ENCODE data around the gene TBC1D22A. TPM values are rescaled to one million over a fixed set of nuclear protein-coding genes. Genes with fewer than 3 reads are reported as not detected.

TBC1D22A gene
- total and polyA plus RNA-seq, 11 donors: 9.4 to 30.7 (median 18.6) TPM

DNA sequence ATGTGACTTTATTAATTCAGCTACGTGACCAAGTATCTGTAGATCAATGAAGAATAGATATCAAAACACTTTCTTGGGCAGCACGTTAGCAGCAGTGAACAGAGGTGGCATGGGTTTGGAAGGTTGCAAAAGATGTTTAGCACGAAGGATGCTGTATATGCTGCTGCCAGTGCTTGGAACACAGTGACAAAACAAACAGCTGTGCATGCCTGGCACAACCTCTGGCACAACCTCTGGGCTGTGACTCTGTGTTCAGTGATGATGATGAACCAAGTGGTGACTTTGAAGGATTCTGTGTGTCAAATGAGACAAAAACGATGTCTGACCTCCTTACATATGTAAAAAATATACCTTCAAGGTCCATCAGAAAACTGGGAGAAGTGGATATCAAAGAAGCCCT is 104.7 kb downstream of the TBC1D22A start:
- ATAC-seq (no peak), DNase-seq (no peak)
- TF ChIP-seq, protein P1, sequence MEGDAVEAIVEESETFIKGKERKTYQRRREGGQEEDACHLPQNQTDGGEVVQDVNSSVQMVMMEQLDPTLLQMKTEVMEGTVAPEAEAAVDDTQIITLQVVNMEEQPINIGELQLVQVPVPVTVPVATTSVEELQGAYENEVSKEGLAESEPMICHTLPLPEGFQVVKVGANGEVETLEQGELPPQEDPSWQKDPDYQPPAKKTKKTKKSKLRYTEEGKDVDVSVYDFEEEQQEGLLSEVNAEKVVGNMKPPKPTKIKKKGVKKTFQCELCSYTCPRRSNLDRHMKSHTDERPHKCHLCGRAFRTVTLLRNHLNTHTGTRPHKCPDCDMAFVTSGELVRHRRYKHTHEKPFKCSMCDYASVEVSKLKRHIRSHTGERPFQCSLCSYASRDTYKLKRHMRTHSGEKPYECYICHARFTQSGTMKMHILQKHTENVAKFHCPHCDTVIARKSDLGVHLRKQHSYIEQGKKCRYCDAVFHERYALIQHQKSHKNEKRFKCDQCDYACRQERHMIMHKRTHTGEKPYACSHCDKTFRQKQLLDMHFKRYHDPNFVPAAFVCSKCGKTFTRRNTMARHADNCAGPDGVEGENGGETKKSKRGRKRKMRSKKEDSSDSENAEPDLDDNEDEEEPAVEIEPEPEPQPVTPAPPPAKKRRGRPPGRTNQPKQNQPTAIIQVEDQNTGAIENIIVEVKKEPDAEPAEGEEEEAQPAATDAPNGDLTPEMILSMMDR (IDR thresholded peaks at IDR 0.05): no peak
- no peak for TF ChIP-seq POLR2A (IDR thresholded peaks at IDR 0.05)
- Histone ChIP-seq H3K4me3 (no peak overlapping the region), H3K27me3 (no peaks in the 10 kb centered on the region), H3K36me3 (peaks cover 0 to 16% (median 0%) of the 10 kb centered on the region in 9 donors), H3K9me3 (peaks cover 0 to 25% (median 17%) of the 10 kb centered on the region in 12 donors), H3K27ac (no peak overlapping the region), H3K4me1 (no peaks in the 10 kb centered on the region)
- 96 to 99% (median 97%) methylated on average over 4 of the region's 4 CpGs for WGBS, 4 donors
- intact Hi-C loops (cut with DNase I): no loop called here

DNA sequence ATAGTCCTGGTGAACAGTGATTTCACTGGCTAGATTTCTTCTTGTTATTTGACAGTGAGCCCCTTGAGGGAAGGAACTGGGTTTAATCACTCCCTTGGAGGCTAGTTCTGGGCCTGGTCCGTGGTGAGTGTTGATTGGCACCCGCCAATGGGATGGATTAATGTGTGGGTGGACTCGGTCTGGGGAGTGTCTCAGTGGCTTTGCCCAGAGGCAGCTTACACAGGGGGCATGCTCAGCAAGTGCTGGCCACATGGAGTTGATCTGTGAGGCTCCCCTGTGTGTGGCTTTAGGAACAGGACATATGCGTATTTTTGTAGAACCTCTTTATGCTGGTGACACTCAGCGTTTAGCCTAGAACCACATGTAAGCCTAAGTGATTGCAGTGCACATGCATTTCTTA is 106.9 kb downstream of the TBC1D22A start:
- 92 to 95% (median 94%) methylated on average over 5 of the region's 5 CpGs for WGBS, 4 donors
- no peak for DNase-seq
- Histone ChIP-seq H3K4me3 (no peak overlapping the region), H3K4me1 (no peaks in the 10 kb centered on the region), H3K27me3 (no peaks in the 10 kb centered on the region), H3K27ac (no peak overlapping the region), H3K9me3 (peaks cover 0 to 43% (median 23%) of the 10 kb centered on the region in 12 donors), H3K36me3 (peaks cover 0 to 16% (median 0%) of the 10 kb centered on the region in 9 donors)
- intact Hi-C loops (cut with DNase I): no loop called here
- ATAC-seq: no peak
- TF ChIP-seq, protein P1 (IDR thresholded peaks at IDR 0.05): no peak
- no peak for TF ChIP-seq POLR2A (IDR thresholded peaks at IDR 0.05)

DNA sequence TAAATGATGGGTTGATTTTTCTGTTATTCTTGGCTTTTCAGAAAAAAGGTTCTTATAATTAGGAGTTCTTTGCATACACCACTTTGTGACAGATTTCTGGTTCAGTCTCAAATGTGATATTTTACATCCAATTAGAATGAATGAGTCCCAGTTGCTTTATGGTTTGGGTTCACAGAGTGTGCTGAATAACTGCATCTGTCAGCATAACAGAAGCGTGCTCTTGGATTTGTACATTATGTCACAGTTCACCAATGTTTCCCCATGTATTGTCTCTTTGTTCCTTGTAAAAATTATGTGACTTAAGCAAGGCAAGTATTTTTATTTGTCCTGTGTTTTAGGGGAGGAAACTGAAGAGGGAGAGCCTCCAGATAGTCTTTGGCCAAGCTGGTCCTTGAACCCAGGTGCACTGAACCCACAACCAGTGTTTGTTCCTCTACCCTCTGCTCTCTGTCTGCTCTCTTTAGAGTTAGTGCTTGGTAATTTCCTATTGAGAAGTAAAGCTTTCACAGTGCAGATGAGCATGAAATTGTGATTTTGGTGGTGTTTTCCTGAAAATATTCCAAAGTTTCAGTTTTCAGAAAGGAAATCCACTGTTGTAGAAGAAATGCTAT is 107.5 kb downstream of the TBC1D22A start:
- Histone ChIP-seq H3K4me3 (no peak overlapping the region), H3K27me3 (no peaks in the 10 kb centered on the region), H3K27ac (no peak overlapping the region), H3K36me3 (peaks cover 0 to 16% (median 0%) of the 10 kb centered on the region in 9 donors), H3K4me1 (no peaks in the 10 kb centered on the region), H3K9me3 (peaks cover 0 to 43% (median 23%) of the 10 kb centered on the region in 12 donors)
- WGBS, 4 donors: 92 to 98% (median 95%) methylated on average over 1 of the region's 1 CpG
- ATAC-seq: no peak
- intact Hi-C loops (cut with DNase I): loop anchor here in 1 of 10 donors (10.0 kb wide), 1 partner anchor 135 kb away; no protein-coding TSS in a partner anchor
- TF ChIP-seq POLR2A (IDR thresholded peaks at IDR 0.05): no peak
- TF ChIP-seq, protein P1 (IDR thresholded peaks at IDR 0.05): no peak
- DNase-seq: no peak

DNA sequence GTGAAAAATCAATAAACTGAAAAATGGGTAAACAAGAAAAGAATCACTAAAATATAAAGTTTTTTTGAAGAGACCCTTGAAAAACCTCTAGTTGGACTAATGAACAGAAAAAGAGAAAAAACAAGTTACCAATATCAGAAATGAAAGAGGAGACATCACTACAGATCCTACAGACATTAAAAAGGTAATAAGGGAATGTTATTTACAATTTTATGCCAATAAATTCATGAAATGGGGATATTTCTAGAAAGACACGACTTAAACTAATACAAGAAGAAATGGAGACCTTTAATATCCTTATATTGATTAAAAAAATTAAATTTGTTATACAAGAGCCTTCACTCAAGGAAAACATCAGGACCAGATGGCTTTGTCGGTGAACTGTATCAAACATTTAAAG is 109.4 kb downstream of the TBC1D22A start:
- Histone ChIP-seq H3K9me3 (peaks cover 0 to 43% (median 23%) of the 10 kb centered on the region in 12 donors), H3K27ac (no peak overlapping the region), H3K27me3 (no peaks in the 10 kb centered on the region), H3K4me3 (no peak overlapping the region), H3K4me1 (no peaks in the 10 kb centered on the region), H3K36me3 (peaks cover 0 to 15% (median 0%) of the 10 kb centered on the region in 9 donors)
- DNase-seq (no peak), ATAC-seq (no peak)
- TF ChIP-seq POLR2A (IDR thresholded peaks at IDR 0.05): no peak
- TF ChIP-seq, protein P1 (IDR thresholded peaks at IDR 0.05): no peak
- WGBS, 4 donors: 89 to 96% (median 92%) methylated on average over 2 of the region's 2 CpGs
- intact Hi-C loops (cut with DNase I): loop anchor here in 1 of 10 donors (10.0 kb wide), 1 partner anchor 133 kb away; no protein-coding TSS in a partner anchor

Data from heart left ventricle (tissue), 16 donors.